GM10266 (cell line): ENCODE results near the gene C2.

Experiments used
- DNase-seq: peaks from one replicate; pipeline ENCODE4 v3.0.0; 2012; ENCODE audit errors: extremely low spot score
- CTCF ChIP-seq: IDR thresholded peaks from 2 replicates; pipeline ENCODE4 v1.5.1; 2012; ENCODE audit warnings: mild to moderate bottlenecking, low read depth; ENCODE audit not compliant: control insufficient read depth, insufficient read depth; ENCODE audit errors: missing control alignments

Gene C2

GRCh38 chr6:31882344-31882743 lies 45.2 kb upstream of the C2 start:
- no peak for TF ChIP-seq CTCF
- DNase-seq = no peak

GRCh38 chr6:31883676-31884075 lies 43.8 kb upstream of the C2 start:
- no peak for TF ChIP-seq CTCF
- DNase-seq = no peak

- TF ChIP-seq CTCF = no peak
- no peak for DNase-seq
Measured at GRCh38 chr6:31884528-31885035, 42.9 kb upstream of the C2 start.

GRCh38 chr6:31886541-31886991 lies 41.0 kb upstream of the C2 start:
- no peak for DNase-seq
- TF ChIP-seq CTCF = no peak

- DNase-seq = no peak
- no peak for TF ChIP-seq CTCF
Measured at GRCh38 chr6:31887173-31888007, 40.1 kb upstream of the C2 start.

GRCh38 chr6:31888276-31889258 lies 39.0 kb upstream of the C2 start:
- DNase-seq = peak; percentile 70
- peak; percentile 70 for TF ChIP-seq CTCF
